Pons (tissue), 1 donor: ENCODE results near the gene TMEM167A.

ENCODE experiments used
- DNase-seq: peaks from one replicate; pipeline ENCODE4 v3.0.0-alpha.2; 2016; ENCODE audit warnings: low spot score

The TMEM167A gene, protein sequence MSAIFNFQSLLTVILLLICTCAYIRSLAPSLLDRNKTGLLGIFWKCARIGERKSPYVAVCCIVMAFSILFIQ

DNA sequence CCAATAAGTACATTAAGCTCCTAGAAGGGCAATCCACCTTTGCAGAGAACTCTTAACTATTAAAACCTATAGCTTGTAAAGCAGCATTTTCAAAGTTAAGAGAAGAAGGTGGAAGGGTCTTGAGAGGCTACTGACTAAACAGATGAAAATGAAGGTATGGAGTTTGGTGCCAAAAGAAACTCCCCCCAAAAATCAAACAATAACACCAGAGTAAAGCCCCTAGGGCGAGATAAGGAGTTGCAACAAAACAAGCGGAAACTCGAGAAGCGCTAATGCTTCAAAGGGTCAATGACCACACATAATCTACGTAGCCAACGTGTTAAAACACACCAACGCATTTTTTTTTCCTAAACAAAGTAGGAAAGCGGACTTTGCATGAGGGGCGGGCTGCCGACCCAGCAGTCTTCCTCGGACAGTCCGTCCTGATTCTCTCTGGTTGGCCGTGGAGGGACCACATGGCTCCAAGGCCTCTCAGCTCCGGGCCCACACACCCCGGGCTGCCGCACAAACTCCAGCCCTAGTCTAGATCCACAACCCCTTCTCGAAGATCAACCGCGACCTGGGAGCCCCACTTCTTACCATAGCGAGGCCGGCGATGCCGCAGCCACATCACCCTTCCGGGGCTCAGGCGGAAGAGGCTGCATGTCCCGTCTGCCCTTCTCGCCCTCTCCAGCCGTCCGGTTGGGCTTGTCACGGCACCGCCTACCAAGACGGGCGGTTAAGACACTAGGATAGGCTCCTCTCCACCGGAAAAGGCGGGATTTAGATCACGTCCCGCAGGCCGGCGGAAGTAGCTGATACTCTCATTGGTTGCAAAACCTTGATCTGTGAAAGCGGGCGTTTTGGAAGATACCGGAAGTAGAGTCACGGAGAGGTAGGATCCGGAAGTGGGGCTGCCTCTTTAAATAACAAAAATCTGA is at the start of gene TMEM167A, which contains the start of gene XRCC4:
Gene TMEM167A (minus strand): TSS at position 653 of the 920 bp plus-strand sequence. CDS start 71 bp downstream, at position 582.
Gene XRCC4 (plus strand): TSS at position 806 of the 920 bp plus-strand sequence. CDS start 27,373 bp downstream, outside the sequence.
- DNase-seq: peak; percentile 100

DNA sequence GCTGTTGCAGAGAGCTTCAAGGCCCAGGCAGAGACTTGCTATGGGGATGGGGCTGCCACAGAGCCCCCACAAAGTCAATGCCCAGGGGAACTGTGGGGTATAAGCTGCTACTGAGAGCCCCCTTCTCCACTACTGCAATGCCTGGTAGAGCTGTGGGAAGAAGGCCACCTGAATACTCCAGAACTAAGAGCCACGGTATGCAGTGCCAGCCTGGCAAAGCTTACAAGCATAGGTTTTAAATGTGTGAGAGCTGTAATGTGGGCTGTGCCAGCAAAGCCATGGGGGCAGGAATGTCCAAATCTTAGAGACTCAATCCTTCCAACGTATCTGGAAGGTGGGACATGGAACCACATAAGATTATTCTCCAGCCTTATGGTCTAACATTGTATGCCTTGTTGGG is 49.3 kb upstream of the TMEM167A start:
- DNase-seq: no peak

- no peak for DNase-seq
These were observed 48.4 kb upstream of the TMEM167A start for GRCh38 chr5:83125560-83125959.

- no peak for DNase-seq
These were observed 47.4 kb upstream of the TMEM167A start for GRCh38 chr5:83124593-83124992.

DNA sequence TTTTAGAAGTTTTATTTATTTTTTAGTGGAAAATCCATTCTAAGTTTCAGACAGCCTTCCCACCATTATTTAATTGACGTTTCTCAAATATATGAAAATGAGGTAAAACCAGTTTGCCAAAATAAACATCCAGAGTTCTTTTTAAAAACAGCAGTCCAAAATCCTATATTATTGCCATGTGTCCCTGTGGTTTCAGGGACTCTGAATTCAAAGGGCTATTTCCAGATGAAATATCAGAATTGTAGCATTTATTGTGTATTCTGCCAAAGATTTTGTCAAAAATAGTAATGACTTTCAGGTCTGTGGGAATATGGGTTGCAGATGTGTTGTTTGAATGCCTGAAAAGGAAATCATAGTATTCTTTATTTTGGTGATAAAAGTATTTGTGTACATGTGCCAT is 41.8 kb upstream of the TMEM167A start:
- DNase-seq: no peak

DNA sequence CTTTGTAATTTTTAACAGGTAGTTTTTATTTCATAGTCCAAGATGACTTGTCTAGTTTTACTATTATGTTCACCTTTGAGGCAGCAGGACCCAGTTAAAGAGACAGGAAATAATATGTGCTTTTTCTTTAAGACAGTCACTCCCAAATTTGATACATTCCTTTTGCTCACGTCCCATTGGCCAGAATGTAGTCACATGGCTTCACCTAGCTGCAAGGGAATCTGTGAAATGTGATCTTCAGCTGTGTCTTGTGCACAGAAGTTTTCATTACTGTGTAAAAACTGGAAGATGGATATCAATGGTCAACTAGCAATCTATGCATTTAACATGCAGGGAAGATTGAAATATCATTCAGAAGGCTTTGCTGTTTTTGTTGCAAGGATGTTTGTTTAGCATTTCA is 41.3 kb upstream of the TMEM167A start:
- DNase-seq: no peak

GRCh38 chr5:83115816-83116215 is 38.6 kb upstream of the TMEM167A start:
- no peak for DNase-seq

- no peak for DNase-seq
These were observed 32.2 kb upstream of the TMEM167A start for GRCh38 chr5:83109380-83109779.

GRCh38 chr5:83107692-83108420 is 30.7 kb upstream of the TMEM167A start:
- no peak for DNase-seq

- no peak for DNase-seq
These were observed 26.8 kb upstream of the TMEM167A start for GRCh38 chr5:83104021-83104420.

GRCh38 chr5:83102364-83102980 is 25.3 kb upstream of the TMEM167A start:
- no peak for DNase-seq

DNA sequence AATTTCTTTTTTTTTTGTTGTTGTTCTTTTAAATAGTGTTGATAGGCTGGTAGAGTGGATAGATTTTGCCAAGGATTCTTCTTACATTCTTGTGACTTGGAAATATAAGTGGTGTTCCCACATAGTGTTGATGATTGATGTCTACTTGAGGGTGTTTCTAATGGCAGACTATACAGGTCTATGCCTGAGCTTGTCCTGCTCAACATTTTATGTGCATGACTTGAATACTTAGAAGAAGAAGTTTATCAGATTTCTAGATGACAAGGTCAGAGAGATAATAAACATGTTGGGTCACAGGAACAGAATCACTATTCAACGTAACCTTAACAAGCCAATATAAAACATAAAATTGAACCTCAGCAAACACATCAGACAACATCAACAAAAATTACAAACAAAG is 24.3 kb upstream of the TMEM167A start:
- DNase-seq: no peak

DNA sequence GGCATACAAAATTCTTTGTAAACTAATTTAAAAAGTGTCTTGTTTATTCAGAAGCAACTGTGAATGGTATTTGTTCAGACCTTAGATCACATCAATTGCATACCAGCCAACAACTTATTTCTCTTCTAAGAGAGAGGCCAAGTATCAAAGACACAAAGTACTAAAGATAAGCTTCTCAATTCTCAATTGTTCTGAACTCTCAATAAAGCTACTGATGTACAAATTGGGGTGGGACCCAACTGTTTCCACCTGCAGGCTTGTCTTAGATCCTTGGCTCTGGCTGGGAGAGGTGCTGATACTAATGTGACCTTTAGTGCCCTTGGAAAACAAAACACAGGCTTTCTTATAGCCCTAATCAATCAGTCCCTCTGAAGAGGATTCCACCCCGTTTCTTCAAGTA is 22.3 kb upstream of the TMEM167A start:
- peak; percentile 54 for DNase-seq

DNA sequence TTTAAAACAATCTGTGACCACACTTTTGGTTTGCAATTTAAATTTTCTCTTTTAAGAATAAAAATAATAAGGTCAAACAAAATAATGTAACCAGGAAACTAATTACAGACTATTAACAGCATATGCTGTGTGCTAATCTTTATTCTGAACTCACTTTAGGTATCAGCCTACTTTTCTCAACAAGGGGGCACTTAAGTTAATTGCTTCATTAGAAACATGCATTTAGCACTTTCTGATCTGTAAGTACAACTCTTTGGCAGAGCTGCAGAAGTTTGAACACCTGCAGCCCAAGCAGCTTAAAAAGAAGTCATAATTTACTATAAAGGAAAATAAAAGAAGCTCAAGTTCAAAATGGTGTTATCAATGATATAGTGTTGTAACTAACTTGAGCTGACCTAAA is 21.8 kb upstream of the TMEM167A start:
- no peak for DNase-seq

DNA sequence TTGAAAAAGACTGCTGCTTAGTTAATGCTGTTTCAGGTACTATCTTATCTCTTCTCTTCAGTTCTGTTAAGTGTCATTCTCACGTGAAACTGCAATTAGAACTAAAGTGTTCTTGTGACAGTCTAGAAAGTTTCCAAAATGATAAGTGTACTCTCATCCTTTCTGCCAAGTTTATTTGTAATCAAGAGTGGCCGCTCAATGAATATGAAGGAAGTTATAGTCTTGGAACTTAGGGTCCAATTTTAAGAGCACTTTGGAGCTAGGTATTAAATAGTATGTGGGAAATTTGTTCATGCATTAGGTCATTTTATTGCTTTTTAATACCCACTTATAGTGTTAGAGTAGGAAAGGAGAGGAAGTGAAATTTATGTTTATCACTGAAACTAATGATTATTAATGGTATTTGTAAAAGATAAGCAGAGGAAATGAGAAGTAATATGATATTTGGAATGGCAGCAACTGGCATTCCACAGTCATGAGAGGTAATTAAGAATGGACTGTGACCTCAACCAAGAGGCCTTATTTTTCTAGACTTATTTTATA is 20.6 kb upstream of the TMEM167A start:
- DNase-seq: no peak

DNA sequence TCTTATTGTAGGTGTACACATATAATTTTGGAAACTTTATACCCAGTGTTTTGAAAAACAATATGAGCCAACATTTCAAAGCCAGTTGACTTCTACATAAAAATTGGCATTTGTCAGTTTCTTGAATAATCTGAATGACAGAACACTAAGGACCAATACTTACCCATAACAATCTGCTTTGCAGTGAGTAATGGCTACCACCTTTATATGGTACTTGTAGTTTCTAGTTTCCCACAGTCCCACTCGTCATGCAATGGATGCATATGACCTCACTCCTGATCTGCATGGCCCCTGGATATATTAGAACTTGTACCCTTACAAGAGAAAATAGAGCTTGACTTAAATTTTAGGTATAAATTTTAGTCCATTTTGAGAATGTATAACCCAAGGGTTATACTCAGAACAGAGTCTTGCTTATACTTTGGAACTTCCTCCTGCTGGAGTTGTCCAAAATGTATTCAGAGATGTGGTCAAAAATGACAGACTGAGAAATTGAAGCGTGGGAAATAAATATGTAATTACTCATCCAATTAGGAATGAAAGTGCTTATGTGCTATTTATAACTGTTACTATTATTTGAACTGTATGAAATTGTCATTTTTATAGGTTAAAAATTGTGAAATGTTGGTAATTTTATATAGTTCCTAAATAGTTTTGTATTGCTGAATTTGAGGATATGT is 19.6 kb upstream of the TMEM167A start:
- DNase-seq: no peak

- no peak for DNase-seq
These were observed 18.9 kb upstream of the TMEM167A start for GRCh38 chr5:83095957-83096539.

- no peak for DNase-seq
These were observed 18.2 kb upstream of the TMEM167A start for GRCh38 chr5:83095163-83095956.

DNA sequence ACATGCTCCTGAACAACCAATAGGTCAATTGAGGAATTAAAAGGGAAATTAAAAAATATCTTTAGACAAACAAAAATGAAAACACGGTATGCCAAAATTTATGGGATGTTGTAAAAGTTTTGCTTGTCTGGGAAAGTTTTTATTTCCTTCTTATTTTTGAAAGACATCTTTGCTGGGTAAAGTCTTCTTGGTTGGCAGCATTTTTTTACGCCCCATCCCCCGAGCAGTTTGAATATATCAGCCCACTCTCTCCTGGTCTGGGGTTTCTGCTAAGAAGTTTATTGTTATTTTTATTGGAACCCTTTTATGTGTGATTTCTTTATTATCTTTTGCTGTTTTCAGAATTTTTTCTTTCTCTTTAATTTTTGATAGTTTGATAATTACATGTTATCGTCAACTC is 16.5 kb upstream of the TMEM167A start:
- no peak for DNase-seq

DNA sequence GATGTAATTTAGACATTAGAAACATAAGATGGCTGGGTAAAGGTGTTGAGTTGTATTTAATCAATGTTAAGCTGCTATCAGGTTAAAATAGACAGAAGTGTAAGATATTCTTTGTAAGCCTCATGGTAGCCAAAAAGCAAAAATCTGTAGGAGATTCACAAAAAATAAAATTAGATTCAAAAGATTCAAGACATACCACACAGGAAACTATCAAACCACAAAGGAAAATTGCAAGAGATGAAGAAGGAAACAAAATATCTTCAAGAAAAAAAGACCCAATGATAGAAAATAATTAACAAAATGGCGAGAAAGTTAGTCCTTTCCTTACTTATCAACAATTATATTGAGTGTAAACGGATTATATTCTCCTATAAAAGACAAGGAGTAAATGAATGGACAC is 15.4 kb upstream of the TMEM167A start:
- DNase-seq: no peak
